ENCODE results near the gene ARHGAP42. TPM values are rescaled to one million over a fixed set of nuclear protein-coding genes. Genes with fewer than 3 reads are reported as not detected.

The ARHGAP42 gene
- total RNA-seq, 1 donor from 2014 or later: 25.3 TPM

DNA sequence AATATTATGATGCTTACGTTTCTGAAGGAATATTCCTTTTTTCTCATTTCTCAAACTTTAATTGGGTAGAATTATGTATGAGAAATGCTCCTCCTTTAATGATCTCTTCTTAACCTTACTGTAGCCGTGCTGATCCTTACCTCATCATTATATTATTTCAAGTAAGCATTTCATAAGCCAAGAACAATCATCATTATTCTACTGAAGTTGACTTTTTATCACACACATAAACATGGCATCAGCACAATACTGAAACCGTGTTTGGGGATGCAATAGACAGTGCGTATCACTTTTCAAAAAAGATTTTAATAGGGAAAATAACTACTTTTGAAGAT, 162.8 kb downstream of the ARHGAP42 start:
- Mint-ChIP-seq H3K9me3 (ENCODE audit: low read depth) (peaks cover 3% of the 10 kb centered on the region), H3K27ac (no peak overlapping the region), H3K36me3 (ENCODE audit: insufficient read depth) (peaks cover 3% of the 10 kb centered on the region), H3K4me1 (ENCODE audit: low read depth) (peaks cover 35% of the 10 kb centered on the region), H3K27me3 (no peaks in the 10 kb centered on the region), H3K4me3 (ENCODE audit: low read depth) (no peak overlapping the region)
- DNase-seq (ENCODE audit: low spot score, unreplicated experiment): no peak
- TF ChIP-seq, protein P1, sequence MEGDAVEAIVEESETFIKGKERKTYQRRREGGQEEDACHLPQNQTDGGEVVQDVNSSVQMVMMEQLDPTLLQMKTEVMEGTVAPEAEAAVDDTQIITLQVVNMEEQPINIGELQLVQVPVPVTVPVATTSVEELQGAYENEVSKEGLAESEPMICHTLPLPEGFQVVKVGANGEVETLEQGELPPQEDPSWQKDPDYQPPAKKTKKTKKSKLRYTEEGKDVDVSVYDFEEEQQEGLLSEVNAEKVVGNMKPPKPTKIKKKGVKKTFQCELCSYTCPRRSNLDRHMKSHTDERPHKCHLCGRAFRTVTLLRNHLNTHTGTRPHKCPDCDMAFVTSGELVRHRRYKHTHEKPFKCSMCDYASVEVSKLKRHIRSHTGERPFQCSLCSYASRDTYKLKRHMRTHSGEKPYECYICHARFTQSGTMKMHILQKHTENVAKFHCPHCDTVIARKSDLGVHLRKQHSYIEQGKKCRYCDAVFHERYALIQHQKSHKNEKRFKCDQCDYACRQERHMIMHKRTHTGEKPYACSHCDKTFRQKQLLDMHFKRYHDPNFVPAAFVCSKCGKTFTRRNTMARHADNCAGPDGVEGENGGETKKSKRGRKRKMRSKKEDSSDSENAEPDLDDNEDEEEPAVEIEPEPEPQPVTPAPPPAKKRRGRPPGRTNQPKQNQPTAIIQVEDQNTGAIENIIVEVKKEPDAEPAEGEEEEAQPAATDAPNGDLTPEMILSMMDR (IDR thresholded peaks at IDR 0.05; ENCODE audit: unreplicated experiment): no peak

DNA sequence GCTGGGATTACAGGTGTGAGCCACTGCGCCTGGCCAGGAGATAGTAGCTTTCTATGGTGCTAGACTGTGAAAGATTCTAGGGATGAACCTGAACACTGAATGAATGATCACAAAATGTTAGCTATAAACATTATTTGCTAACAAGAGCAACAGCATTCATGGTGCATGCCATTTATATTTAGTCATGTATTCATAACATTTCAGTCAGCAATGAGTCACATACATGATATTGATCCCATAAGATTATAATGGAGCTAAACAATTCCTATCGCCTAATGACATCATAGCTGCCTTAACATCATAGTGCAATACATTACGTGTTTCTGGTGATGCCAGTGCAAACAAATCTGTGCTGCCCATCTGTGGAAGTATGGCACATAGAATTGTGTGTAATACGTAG, 164.1 kb downstream of the ARHGAP42 start:
- DNase-seq (ENCODE audit: low spot score, unreplicated experiment): no peak
- Mint-ChIP-seq H3K36me3 (ENCODE audit: insufficient read depth) (peaks cover 3% of the 10 kb centered on the region), H3K27me3 (no peaks in the 10 kb centered on the region), H3K9me3 (ENCODE audit: low read depth) (peaks cover 3% of the 10 kb centered on the region), H3K4me3 (ENCODE audit: low read depth) (no peak overlapping the region), H3K27ac (no peak overlapping the region), H3K4me1 (ENCODE audit: low read depth) (peaks cover 34% of the 10 kb centered on the region)
- TF ChIP-seq, protein P1 (IDR thresholded peaks at IDR 0.05; ENCODE audit: unreplicated experiment): no peak

DNA sequence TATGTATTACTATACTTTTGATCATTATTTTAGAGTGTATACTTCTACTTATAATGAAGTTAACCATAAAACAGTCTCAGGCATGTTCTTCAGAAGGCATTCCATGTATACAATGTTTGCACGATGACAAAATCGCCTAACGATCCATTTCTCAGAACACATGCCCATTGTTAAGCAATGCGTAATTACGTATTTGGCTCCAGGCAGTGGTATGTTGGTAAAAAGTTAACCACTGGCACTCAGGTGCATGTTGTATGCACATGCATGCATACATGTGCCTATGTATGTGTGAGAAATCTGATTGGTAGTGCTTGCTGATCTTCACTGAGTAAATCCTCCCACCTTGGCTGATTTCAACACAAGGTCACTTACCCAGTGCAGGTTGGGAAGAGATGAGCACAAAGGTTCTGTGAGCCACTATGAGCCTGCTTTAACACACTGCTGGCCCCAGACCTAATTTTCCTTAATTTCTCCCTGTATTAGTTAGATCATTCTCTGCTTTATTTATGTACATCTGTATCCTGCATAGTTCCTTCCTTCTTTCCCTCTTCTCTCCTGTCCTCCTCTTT, 164.6 kb downstream of the ARHGAP42 start:
- no peak for DNase-seq (ENCODE audit: low spot score, unreplicated experiment)
- TF ChIP-seq, protein P1 (IDR thresholded peaks at IDR 0.05; ENCODE audit: unreplicated experiment): no peak
- Mint-ChIP-seq H3K27ac (no peak overlapping the region), H3K27me3 (no peaks in the 10 kb centered on the region), H3K4me1 (ENCODE audit: low read depth) (peaks cover 34% of the 10 kb centered on the region), H3K4me3 (ENCODE audit: low read depth) (no peak overlapping the region), H3K36me3 (ENCODE audit: insufficient read depth) (no peaks in the 10 kb centered on the region), H3K9me3 (ENCODE audit: low read depth) (peaks cover under 1% of the 10 kb centered on the region)

DNA sequence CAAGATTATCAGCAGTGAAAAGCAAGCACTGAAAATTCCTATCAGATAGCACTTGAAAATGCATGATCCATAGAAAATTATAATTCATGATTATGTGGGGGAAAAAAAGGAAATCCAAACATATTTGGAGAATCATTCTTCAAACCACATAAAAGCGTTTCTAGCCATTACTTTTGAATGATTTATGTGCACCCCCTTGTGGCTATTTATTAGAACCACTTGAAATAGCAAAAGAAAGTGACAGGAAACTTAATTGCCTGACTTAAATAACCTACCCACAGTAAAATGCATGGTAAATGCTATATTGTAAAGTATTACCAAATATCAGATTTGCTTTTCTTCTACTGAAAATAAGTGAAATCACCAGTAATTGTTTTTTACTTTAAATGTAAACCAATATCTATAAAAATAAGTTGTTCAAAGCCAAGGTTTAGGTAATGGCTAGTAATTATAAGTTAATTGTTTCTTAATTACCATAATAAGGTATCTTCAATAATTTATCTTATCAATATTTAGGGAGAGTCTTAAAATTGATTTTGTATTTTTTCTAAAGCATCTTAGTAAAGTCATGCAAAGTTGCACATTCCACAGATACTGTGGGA, 168.5 kb downstream of the ARHGAP42 start:
- no peaks in the 10 kb centered on the region for H3K9me3 Mint-ChIP-seq (ENCODE audit: low read depth)
- no peaks in the 10 kb centered on the region for H3K36me3 Mint-ChIP-seq (ENCODE audit: insufficient read depth)
- TF ChIP-seq, protein P1 (IDR thresholded peaks at IDR 0.05; ENCODE audit: unreplicated experiment): peak; percentile 75
- no peak overlapping the region for H3K4me3 Mint-ChIP-seq (ENCODE audit: low read depth)
- H3K4me1 Mint-ChIP-seq (ENCODE audit: low read depth): peaks cover 21% of the 10 kb centered on the region
- no peak overlapping the region for H3K27ac Mint-ChIP-seq
- no peaks in the 10 kb centered on the region for H3K27me3 Mint-ChIP-seq
- no peak for DNase-seq (ENCODE audit: low spot score, unreplicated experiment)

DNA sequence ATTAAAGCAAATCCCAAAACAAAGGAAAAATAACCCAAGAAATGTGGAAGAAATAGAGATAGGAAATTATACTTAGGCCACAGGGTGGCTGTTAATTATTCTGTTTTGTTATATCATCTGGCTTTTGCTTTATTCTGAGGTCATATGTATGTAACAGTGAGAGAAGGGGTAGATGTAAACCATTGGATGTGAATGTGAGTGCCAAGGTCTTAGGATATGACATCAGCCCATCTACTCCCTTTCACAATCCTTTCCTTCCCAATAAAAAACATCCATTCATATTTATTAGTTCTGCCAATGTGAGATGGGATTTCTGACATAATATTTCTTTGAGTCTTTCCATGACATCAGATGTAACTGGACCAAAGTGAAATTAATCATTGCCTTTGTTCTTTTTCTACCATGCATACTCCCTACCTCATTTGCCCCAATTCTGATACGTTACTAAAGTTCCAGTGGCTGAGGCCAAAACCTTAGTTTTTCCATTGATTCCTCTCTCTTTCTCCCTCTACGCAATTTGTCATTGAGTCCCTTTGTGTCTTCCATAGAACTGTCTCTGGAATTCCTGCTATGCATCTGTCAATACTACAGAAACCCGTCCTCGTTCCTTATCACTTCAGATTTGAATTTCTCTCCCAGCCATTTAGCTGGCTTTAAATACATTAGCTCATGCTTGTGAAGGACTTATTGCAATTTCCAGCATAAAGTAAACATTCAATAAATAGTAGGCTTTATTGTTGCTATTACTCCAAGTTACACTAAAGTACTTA, 170.3 kb downstream of the ARHGAP42 start:
- no peak overlapping the region for H3K4me3 Mint-ChIP-seq (ENCODE audit: low read depth)
- peak overlapping the region; percentile 38 for H3K27ac Mint-ChIP-seq
- no peaks in the 10 kb centered on the region for H3K9me3 Mint-ChIP-seq (ENCODE audit: low read depth)
- no peaks in the 10 kb centered on the region for H3K27me3 Mint-ChIP-seq
- H3K36me3 Mint-ChIP-seq (ENCODE audit: insufficient read depth): no peaks in the 10 kb centered on the region
- DNase-seq (ENCODE audit: low spot score, unreplicated experiment): no peak
- peaks cover 25% of the 10 kb centered on the region for H3K4me1 Mint-ChIP-seq (ENCODE audit: low read depth)
- TF ChIP-seq, protein P1 (IDR thresholded peaks at IDR 0.05; ENCODE audit: unreplicated experiment): no peak
